GM12878 (cell line): ENCODE results near the gene MED4. TPM values are rescaled to one million over a fixed set of nuclear protein-coding genes. Genes with fewer than 3 reads are reported as not detected.

Experiments used
- ATF7 ChIP-seq: fragments of 450-650 bp; IDR thresholded peaks from 2 replicates; pipeline ENCODE4 v1.6.1; 2016; ENCODE audit warnings: low read depth, mild to moderate bottlenecking
- BCL3 ChIP-seq: IDR thresholded peaks from 2 replicates; pipeline ENCODE4 v1.6.1; 2011; ENCODE audit warnings: borderline replicate concordance, low read depth, mild to moderate bottlenecking, moderate library complexity, low read length; ENCODE audit not compliant: insufficient read depth, poor library complexity, severe bottlenecking
- BCLAF1 ChIP-seq: fragments of 450-650 bp; IDR thresholded peaks from 2 replicates; pipeline ENCODE4 v1.6.1; 2017; ENCODE audit warnings: antibody characterized with exemption, mild to moderate bottlenecking, moderate library complexity
- CHD2 ChIP-seq: IDR thresholded peaks from 2 replicates; pipeline ENCODE4 v1.6.1; 2011; ENCODE audit warnings: low read depth, low read length, improper control_type of control experiment, borderline replicate concordance
- DPF2 ChIP-seq: fragments of 450-650 bp; IDR thresholded peaks from 2 replicates; pipeline ENCODE4 v1.6.1; 2017; ENCODE audit warnings: mild to moderate bottlenecking
- ETV6 ChIP-seq, 2 experiments: fragments of 450-650 bp in 1 of 2; IDR thresholded peaks in 1 of 2; conservative IDR thresholded peaks in 1 of 2; 2 replicates each; pipeline ENCODE4 v1.6.1; 2014; ENCODE audit warnings: antibody characterized with exemption in 1 of 2, borderline replicate concordance in 1 of 2, low read depth in 1 of 2, mild to moderate bottlenecking in 1 of 2, moderate library complexity in 1 of 2
- FOS ChIP-seq: IDR thresholded peaks from 3 replicates; pipeline ENCODE4 v1.6.1; 2011; ENCODE audit warnings: borderline replicate concordance; ENCODE audit not compliant: insufficient read length; ENCODE audit errors: extremely low read depth
- HCFC1 ChIP-seq: fragments of 150-350 bp; IDR thresholded peaks from 2 replicates; pipeline ENCODE4 v1.6.1; 2014; ENCODE audit warnings: low read length
- HDGF ChIP-seq: fragments of 450-650 bp; IDR thresholded peaks from 2 replicates; pipeline ENCODE4 v1.6.1; 2016; ENCODE audit warnings: antibody characterized with exemption
- HSF1 ChIP-seq: fragments of 150-350 bp; IDR thresholded peaks from 2 replicates; pipeline ENCODE4 v1.6.1; 2014; ENCODE audit warnings: mild to moderate bottlenecking, low read depth, low read length
- IKZF2 ChIP-seq, 2 experiments: fragments of 450-650 bp; IDR thresholded peaks; 2 replicates each; pipeline ENCODE4 v1.6.1; 2017; ENCODE audit warnings: mild to moderate bottlenecking in 2 of 2, moderate library complexity in 2 of 2
- NRF1 ChIP-seq: conservative IDR thresholded peaks from 2 replicates; pipeline ENCODE4 v1.6.1; 2011; ENCODE audit warnings: mild to moderate bottlenecking, low read depth, low read length, improper control_type of control experiment
- POLR2AphosphoS2 ChIP-seq: IDR thresholded peaks from 2 replicates; pipeline ENCODE4 v1.6.1; 2011; ENCODE audit warnings: low read depth, mild to moderate bottlenecking, low read length, improper control_type of control experiment, moderate library complexity
- POLR2AphosphoS5 ChIP-seq: IDR thresholded peaks from 2 replicates; pipeline ENCODE4 v1.6.1; 2011; ENCODE audit warnings: mild to moderate bottlenecking, low read length, inconsistent platforms
- RAD51 ChIP-seq: fragments of 450-650 bp; IDR thresholded peaks from 2 replicates; pipeline ENCODE4 v1.6.1; 2016; ENCODE audit warnings: moderate library complexity, mild to moderate bottlenecking, inconsistent platforms
- RB1 ChIP-seq: fragments of 450-650 bp; formaldehyde crosslinking; IDR thresholded peaks from 2 replicates; pipeline ENCODE4 v1.6.1; 2017; ENCODE audit warnings: mild to moderate bottlenecking, borderline replicate concordance
- USF1 ChIP-seq: IDR thresholded peaks from 2 replicates; pipeline ENCODE4 v1.6.1; 2011; ENCODE audit warnings: borderline replicate concordance, low read depth, mild to moderate bottlenecking, moderate library complexity, mixed read lengths, low read length; ENCODE audit not compliant: insufficient read depth; ENCODE audit errors: extremely low read length
- YY1 ChIP-seq: IDR thresholded peaks from 2 replicates; pipeline ENCODE4 v1.6.1; 2011; ENCODE audit warnings: low read depth, mild to moderate bottlenecking, low read length
- ZBTB4 ChIP-seq: fragments of 450-650 bp; formaldehyde crosslinking; IDR thresholded peaks from 2 replicates; pipeline ENCODE4 v1.4.0; 2022; ENCODE audit warnings: mild to moderate bottlenecking, moderate library complexity
- polyA plus RNA-seq, 11 experiments: library from polyadenylated mRNA; depleted of rRNA in 4 of 11; unstranded in 6 of 11; stranded (reverse) in 5 of 11; fragments of >200 nt; fragmentation: Nextera tagmentation in 4 of 11; fragmentation: Illumina TruSeq in 1 of 11; extraction: Ambion mirVana in 4 of 11; extraction: Trizol in 1 of 11; gene quantifications; 1 replicate in 1 of 11; 2 replicates in 10 of 11; pipeline versions ENCODE4 v1.2.1 to v1.2.3, GENCODE V29; 2011 to 2016; ENCODE audit warnings: inconsistent platforms in 2 of 11, missing spikeins in 2 of 11, low read depth in 1 of 11
- total RNA-seq, 4 experiments: library from RNA; depleted of rRNA in 3 of 4; stranded (reverse); fragments of >200 nt in 3 of 4; fragmentation: Illumina TruSeq in 1 of 4; extraction: Trizol in 1 of 4; gene quantifications; 2 replicates each; pipeline versions ENCODE4 v1.2.1 to v1.2.3, GENCODE V29; 2013 to 2021

The MED4 gene
- total and polyA plus RNA-seq, 10 of the 15 experiments (the other 5 are each of a cell fraction or from before 2014, with no cell fraction given): 31.5 to 117 (median 87.4) TPM

GRCh38 chr13:48094781-48095502 lies at the start of gene MED4 (continued):
- TF ChIP-seq USF1 (no peak), RAD51 (no peak), ZBTB4 (CRISPR knock-in tag) (no peak), FOS (no peak), YY1 (peak; percentile 98), POLR2AphosphoS2 (peak; percentile 83), RB1 (peak; percentile 90; the same call in 1 of the 2 replicates), ATF7 (peak; percentile 41; the same call in 1 of the 2 replicates), ETV6 (conservative IDR thresholded peaks at IDR 0.05 in 1 of 2, IDR thresholded peaks at IDR 0.05 in 1 of 2; ENCODE audit: borderline replicate concordance in 1 of 2, low read depth in 1 of 2) (no peak), HSF1 (no peak), CHD2 (peak; percentile 39; the same call in 1 of the 2 replicates), DPF2 (0 out of 2 replicates have a peak, but pooled peaks have one; percentile 13), HDGF (peak; percentile 63; the same call in 1 of the 2 replicates), BCL3 (no peak), NRF1 (peak; percentile 94), POLR2AphosphoS5 (peak; percentile 95), HCFC1 (peak; percentile 72), IKZF2 (IDR thresholded peaks at IDR 0.05) (0 out of 4 replicates have a peak, but pooled peaks of 1 of the 2 experiments have one; percentile 5), BCLAF1 (no peak)
